Stimulated activated effector memory CD8-positive, alpha-beta T cell treated with anti-CD3 and anti-CD28 coated beads, Interleukin-12 subunit alpha, Interleukin-12 subunit beta, amount 100 ng/mL, for 72 hours (primary cell): ENCODE measurements around the gene IFI44L.

Experiments used
- ATAC-seq: fragments of 150-1000 bp; cut with Tn5 transposase; 2 replicates; pipeline ENCODE4 v1.10.0; 2021
- DNase-seq, 2 donors: peaks; one replicate each; pipeline ENCODE4 v3.0.0; 2021 to 2022; ENCODE audit warnings: low spot score in 2 of 2
- H3K27ac Mint-ChIP-seq: one replicate; pipeline ENCODE4 v1.8.0; 2022; ENCODE audit warnings: mild to moderate bottlenecking, mixed read lengths
- H3K36me3 Mint-ChIP-seq: one replicate; pipeline ENCODE4 v1.8.0; 2022; ENCODE audit warnings: mild to moderate bottlenecking, mixed read lengths
- H3K4me1 Mint-ChIP-seq: one replicate; pipeline ENCODE4 v1.8.0; 2022; ENCODE audit warnings: mixed read lengths
- H3K4me3 Mint-ChIP-seq: one replicate; pipeline ENCODE4 v1.8.0; 2022; ENCODE audit warnings: mild to moderate bottlenecking, mixed read lengths
- H3K9me3 Mint-ChIP-seq: one replicate; pipeline ENCODE4 v1.8.0; 2022; ENCODE audit warnings: mixed read lengths

The IFI44L gene

GRCh38 chr1:78620666-78621065 lies 418 bp downstream of the IFI44L start:
- ATAC-seq: no peak
- DNase-seq: no peak
- no peaks in the 10 kb centered on the region for H3K36me3 Mint-ChIP-seq
- H3K9me3 Mint-ChIP-seq: no peaks in the 10 kb centered on the region
- peak overlapping the region; percentile 47 for H3K4me3 Mint-ChIP-seq
- H3K4me1 Mint-ChIP-seq: peaks cover 45% of the 10 kb centered on the region
- H3K27ac Mint-ChIP-seq: peak overlapping the region; percentile 49

DNA sequence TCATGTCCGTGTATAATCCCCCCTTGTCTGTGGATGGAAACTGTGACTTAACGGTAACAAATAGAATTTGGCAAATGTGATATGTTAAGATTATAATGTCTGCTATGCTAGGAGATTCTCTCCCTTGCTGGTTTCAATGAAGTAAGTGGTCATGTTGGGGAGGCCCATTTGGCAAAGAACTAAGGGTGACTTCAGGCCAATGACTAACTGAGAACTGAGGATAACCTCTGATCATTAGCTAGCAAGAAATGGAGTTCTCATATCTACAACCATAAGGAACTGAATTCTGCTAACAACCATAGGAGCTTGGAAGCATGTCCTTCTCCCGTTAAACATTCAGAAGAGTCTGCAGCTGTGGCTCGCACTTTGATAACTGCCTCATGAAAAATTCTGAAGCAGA lies 2.3 kb downstream of the IFI44L start:
- H3K27ac Mint-ChIP-seq: no peak overlapping the region

DNA sequence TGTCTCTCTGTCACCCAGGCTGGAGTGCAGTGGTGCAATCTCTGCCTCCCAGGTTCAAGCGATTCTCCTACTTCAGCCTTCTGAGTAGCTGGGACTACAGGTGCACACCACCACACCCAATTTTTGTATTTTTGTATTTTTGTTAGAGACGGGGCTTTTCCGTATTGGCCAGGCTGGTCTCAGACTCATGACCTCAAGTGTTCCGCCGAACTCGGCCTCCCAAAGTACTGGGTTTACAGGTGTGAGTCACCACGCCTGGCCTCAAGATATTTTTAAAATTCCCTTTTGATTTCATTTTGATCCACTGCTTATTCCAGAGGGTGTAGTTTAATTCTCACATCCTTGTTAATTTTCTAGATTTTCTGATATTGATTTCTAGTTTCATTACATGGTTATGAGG lies 3.8 kb downstream of the IFI44L start:
- DNase-seq: no peak
- no peak for ATAC-seq
- Mint-ChIP-seq H3K4me1 (peaks cover 37% of the 10 kb centered on the region), H3K4me3 (peak overlapping the region; percentile 43), H3K36me3 (no peaks in the 10 kb centered on the region), H3K9me3 (no peaks in the 10 kb centered on the region), H3K27ac (no peak overlapping the region)

More for the DNA sequence above, 2.3 kb downstream of the IFI44L start:
- Mint-ChIP-seq H3K4me1 (peaks cover 43% of the 10 kb centered on the region), H3K9me3 (no peaks in the 10 kb centered on the region), H3K4me3 (peak overlapping the region; percentile 43), H3K36me3 (no peaks in the 10 kb centered on the region)
- DNase-seq (no peak), ATAC-seq (peak; percentile 50)

- DNase-seq: no peak
- no peak overlapping the region for H3K4me3 Mint-ChIP-seq
- H3K27ac Mint-ChIP-seq: no peak overlapping the region
- H3K36me3 Mint-ChIP-seq: no peaks in the 10 kb centered on the region
- no peak for ATAC-seq
- H3K4me1 Mint-ChIP-seq: peaks cover 16% of the 10 kb centered on the region
- H3K9me3 Mint-ChIP-seq: no peaks in the 10 kb centered on the region
These were observed 7.1 kb downstream of the IFI44L start for GRCh38 chr1:78627321-78627720.

- no peak overlapping the region for H3K27ac Mint-ChIP-seq
- H3K4me1 Mint-ChIP-seq: no peaks in the 10 kb centered on the region
- DNase-seq (no peak), ATAC-seq (no peak)
- H3K36me3 Mint-ChIP-seq: no peaks in the 10 kb centered on the region
- H3K9me3 Mint-ChIP-seq: peaks cover 7% of the 10 kb centered on the region
- H3K4me3 Mint-ChIP-seq: no peak overlapping the region
These were observed 10.4 kb downstream of the IFI44L start for GRCh38 chr1:78630600-78630999.

DNA sequence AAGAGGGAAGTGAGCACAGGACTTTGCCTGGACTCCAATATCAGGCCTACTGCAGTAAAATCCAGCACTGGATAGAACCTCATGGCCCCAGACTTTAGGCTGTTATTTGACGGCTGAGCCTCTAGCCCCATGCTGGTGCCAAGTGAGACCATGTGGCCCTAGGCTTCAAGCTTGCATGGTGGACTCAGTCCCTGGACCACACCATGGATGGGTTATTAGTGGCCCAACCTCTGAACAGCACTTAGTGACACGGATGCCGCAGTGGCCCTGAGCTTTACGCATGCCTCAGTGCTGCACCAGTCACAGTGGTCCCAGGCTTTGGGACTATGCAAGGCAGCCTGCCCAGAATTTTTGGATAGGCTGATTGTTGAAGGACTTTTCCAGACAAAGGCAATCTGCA lies 13.0 kb downstream of the IFI44L start:
- DNase-seq: no peak
- H3K4me3 Mint-ChIP-seq: no peak overlapping the region
- ATAC-seq: no peak
- no peaks in the 10 kb centered on the region for H3K36me3 Mint-ChIP-seq
- H3K4me1 Mint-ChIP-seq: no peaks in the 10 kb centered on the region
- no peak overlapping the region for H3K27ac Mint-ChIP-seq
- peaks cover 7% of the 10 kb centered on the region for H3K9me3 Mint-ChIP-seq

DNA sequence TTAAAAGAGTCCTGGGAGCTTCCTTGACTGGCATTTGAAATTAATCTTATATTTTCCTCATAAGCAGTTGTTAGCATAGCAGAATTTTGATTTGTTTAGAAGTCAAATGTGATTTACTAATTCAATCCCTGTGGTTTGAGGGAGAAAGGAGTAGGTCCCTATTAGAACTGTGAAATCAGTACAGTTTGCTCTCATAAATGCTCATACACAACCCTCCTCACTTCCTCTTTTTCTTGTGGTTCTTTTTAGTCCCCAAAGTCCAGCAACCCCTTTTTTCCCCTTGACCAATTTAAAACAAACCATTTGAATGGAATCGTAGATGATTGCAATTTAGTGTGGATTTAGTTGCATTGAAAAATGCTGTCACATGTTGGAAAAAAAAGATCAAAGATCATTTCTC lies 20.2 kb downstream of the IFI44L start:
- ATAC-seq (no peak), DNase-seq (no peak)
- no peak overlapping the region for H3K4me3 Mint-ChIP-seq
- H3K36me3 Mint-ChIP-seq: peaks cover 5% of the 10 kb centered on the region
- peaks cover 9% of the 10 kb centered on the region for H3K4me1 Mint-ChIP-seq
- peaks cover 4% of the 10 kb centered on the region for H3K9me3 Mint-ChIP-seq
- no peak overlapping the region for H3K27ac Mint-ChIP-seq

- H3K27ac Mint-ChIP-seq: no peak overlapping the region
- H3K36me3 Mint-ChIP-seq: peaks cover 5% of the 10 kb centered on the region
- ATAC-seq: no peak
These were observed 21.3 kb downstream of the IFI44L start for GRCh38 chr1:78641558-78641957.

DNA sequence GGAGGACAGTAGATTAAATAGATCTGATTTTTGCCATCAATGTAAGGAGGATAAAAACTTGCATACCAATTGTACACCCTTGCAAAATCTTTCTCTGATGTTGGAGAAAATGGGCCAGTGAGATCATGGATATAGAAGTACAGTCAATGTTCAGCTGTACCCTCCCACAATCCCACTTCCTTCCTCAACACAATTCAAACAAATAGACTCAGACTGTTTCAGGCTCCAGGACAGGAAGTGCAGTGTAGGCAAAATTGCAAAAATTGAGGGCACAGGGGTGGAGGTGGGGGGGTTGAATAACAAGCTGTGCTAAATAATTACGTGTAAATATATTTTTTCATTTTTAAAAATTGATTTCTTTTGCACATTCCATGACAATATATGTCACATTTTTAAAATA lies 25.5 kb downstream of the IFI44L start:
- Mint-ChIP-seq H3K4me1 (peaks cover 24% of the 10 kb centered on the region), H3K27ac (no peak overlapping the region), H3K9me3 (peaks cover 19% of the 10 kb centered on the region)

More at GRCh38 chr1:78641558-78641957, 21.3 kb downstream of the IFI44L start:
- no peak overlapping the region for H3K4me3 Mint-ChIP-seq
- DNase-seq: no peak
- peaks cover 6% of the 10 kb centered on the region for H3K9me3 Mint-ChIP-seq
- peaks cover 20% of the 10 kb centered on the region for H3K4me1 Mint-ChIP-seq

DNA sequence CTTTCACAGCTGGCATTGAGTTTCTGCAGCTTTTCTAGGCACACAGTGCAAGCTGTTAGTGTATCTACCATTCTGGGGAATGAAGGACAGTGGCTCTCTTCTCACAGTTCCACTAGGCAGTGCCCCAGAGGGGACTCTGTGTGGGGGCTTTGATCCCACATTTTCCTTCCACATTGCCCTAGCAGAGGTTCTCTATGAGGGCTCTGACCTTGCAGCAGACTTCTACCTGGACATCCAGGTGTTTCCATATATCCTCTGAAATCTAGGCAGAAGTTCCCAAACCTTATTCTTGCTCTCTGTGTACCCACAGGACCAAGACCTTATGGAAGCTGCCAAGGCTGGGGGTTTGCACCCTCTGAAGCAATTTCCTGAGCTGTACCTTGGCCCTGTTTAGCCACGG lies 27.0 kb downstream of the IFI44L start:
- no peak overlapping the region for H3K4me3 Mint-ChIP-seq
- H3K36me3 Mint-ChIP-seq: peaks cover 4% of the 10 kb centered on the region
- H3K9me3 Mint-ChIP-seq: peaks cover 19% of the 10 kb centered on the region
- no peak overlapping the region for H3K27ac Mint-ChIP-seq
- ATAC-seq (no peak), DNase-seq (no peak)
- peaks cover 25% of the 10 kb centered on the region for H3K4me1 Mint-ChIP-seq

More for the DNA sequence above, 25.5 kb downstream of the IFI44L start:
- Mint-ChIP-seq H3K36me3 (peaks cover 5% of the 10 kb centered on the region), H3K4me3 (no peak overlapping the region)
- peak; percentile 55 for ATAC-seq
- no peak for DNase-seq

DNA sequence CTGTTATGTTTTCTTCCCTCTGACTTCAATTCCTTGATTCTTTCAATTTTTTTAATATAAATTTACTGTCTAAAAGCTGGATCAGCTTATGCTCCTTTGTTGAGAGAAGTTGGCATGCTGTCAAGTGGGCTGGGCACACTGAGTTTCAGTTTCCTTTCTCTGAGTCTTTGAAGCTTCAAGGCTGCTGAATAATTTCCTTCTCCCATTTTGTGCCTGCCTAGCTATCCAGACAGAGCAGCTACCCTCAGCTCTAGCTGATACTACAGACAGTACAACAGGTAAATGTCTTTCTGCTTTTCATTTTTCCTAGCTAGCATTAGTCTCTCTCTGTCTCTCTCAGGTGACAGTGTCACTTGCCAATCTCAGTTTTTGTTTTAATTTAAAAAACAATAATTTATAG lies 29.4 kb downstream of the IFI44L start, which contains the start of gene IFI44:
TSS of gene IFI44 (plus strand) at position 204 of the 400 bp plus-strand sequence. CDS start 365 bp downstream, outside the sequence.
- H3K36me3 Mint-ChIP-seq: peaks cover 1% of the 10 kb centered on the region
- peak in 1 of 2 donors; percentile 62 for DNase-seq
- H3K4me3 Mint-ChIP-seq: peak within 1 kb of the TSS; percentile 72
- peaks cover 29% of the 10 kb centered on the region for H3K4me1 Mint-ChIP-seq
- peaks cover 15% of the 10 kb centered on the region for H3K9me3 Mint-ChIP-seq
- peak within 1 kb of the TSS; percentile 84 for H3K27ac Mint-ChIP-seq
- ATAC-seq: peak; percentile 91

GRCh38 chr1:78650114-78650660 lies 29.9 kb downstream of the IFI44L start:
- H3K36me3 Mint-ChIP-seq: peaks cover 4% of the 10 kb centered on the region
- H3K27ac Mint-ChIP-seq: peak overlapping the region; percentile 84
- peak overlapping the region; percentile 72 for H3K4me3 Mint-ChIP-seq
- ATAC-seq (no peak), DNase-seq (no peak)
- peaks cover 15% of the 10 kb centered on the region for H3K9me3 Mint-ChIP-seq
- H3K4me1 Mint-ChIP-seq: peaks cover 23% of the 10 kb centered on the region

DNA sequence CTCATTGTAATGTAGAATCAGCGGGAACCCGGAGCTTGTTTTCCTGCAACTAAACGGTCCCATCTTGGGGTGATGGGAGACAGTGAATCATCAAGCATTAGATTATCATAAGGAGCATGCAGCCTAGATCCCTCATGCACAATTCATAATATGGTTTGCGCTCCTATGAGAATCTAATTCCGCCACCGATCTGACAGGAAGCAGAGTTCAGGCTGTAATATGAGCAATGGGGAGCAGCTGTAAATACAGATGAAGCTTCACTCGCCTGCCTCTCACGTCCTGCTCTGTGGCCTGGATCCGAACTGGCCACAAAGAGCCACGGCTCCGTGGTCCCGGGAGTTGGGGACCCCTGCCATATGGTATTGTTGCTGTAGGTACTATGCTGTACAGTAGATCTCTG lies 31.0 kb downstream of the IFI44L start:
- Mint-ChIP-seq H3K4me1 (peaks cover 13% of the 10 kb centered on the region), H3K27ac (peak overlapping the region; percentile 84), H3K36me3 (peaks cover 4% of the 10 kb centered on the region), H3K4me3 (peak overlapping the region; percentile 72), H3K9me3 (peaks cover 13% of the 10 kb centered on the region)
- DNase-seq: no peak
- ATAC-seq: peak; percentile 70

- Mint-ChIP-seq H3K4me3 (peak overlapping the region; percentile 72), H3K36me3 (peaks cover 8% of the 10 kb centered on the region), H3K9me3 (peaks cover 10% of the 10 kb centered on the region), H3K27ac (peak overlapping the region; percentile 84), H3K4me1 (peaks cover 8% of the 10 kb centered on the region)
- ATAC-seq (no peak), DNase-seq (no peak)
These were observed 31.8 kb downstream of the IFI44L start for GRCh38 chr1:78652019-78652560.

DNA sequence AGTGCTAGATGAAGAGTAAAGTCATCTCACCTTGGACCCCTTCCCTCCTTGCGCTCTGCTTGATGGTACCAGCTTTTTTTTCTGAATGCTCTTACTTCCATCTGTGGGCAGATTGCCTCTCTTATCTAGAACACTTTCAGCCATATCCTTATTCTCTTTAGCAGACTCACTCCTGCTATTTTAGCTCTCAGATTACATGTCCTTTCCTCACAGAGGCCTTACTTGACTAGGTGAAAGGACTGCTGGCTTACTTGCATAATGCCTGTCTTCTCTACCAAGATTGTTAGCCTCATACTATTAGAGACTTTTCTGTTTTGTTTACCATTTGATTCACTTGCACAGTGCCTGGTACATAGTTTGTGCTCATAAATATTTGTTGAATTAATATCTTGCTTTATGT lies 38.7 kb downstream of the IFI44L start:
- Mint-ChIP-seq H3K27ac (no peak overlapping the region), H3K4me1 (peaks cover 11% of the 10 kb centered on the region), H3K36me3 (peaks cover 50% of the 10 kb centered on the region), H3K4me3 (no peak overlapping the region), H3K9me3 (no peaks in the 10 kb centered on the region)
- DNase-seq: no peak
- ATAC-seq: no peak

DNA sequence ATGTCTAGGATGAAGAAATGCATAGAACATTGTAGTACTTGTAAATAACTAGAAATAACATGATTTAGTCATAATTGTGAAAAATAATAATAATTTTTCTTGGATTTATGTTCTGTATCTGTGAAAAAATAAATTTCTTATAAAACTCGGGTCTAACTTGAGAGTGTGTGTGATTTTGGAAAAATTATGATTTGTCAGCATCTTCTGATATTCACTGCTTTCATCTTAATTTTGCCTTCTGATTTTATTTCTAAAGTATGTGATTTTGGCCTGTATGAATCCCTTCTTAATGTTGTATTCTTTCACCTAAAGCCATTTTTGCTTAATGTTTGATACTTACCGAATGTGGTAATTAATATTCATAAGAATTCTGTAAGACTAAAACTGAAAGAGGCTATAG lies 43.7 kb downstream of the IFI44L start:
- no peak for DNase-seq
- Mint-ChIP-seq H3K4me3 (no peak overlapping the region), H3K27ac (no peak overlapping the region), H3K36me3 (peaks cover 43% of the 10 kb centered on the region), H3K9me3 (no peaks in the 10 kb centered on the region), H3K4me1 (peaks cover 6% of the 10 kb centered on the region)
- ATAC-seq: no peak
